Stimulated activated CD4-positive, alpha-beta T cell treated with anti-CD3 and anti-CD28 coated beads, Interleukin-12 subunit alpha, Interleukin-12 subunit beta, amount 100 ng/mL, for 24 hours (primary cell): ENCODE data around the gene CHID1.

Experiments used
- DNase-seq, 2 experiments: peaks; one replicate each; pipeline ENCODE4 v3.0.0-alpha.2; 2020; ENCODE audit warnings: low read depth in 2 of 2

CHID1 gene

DNA sequence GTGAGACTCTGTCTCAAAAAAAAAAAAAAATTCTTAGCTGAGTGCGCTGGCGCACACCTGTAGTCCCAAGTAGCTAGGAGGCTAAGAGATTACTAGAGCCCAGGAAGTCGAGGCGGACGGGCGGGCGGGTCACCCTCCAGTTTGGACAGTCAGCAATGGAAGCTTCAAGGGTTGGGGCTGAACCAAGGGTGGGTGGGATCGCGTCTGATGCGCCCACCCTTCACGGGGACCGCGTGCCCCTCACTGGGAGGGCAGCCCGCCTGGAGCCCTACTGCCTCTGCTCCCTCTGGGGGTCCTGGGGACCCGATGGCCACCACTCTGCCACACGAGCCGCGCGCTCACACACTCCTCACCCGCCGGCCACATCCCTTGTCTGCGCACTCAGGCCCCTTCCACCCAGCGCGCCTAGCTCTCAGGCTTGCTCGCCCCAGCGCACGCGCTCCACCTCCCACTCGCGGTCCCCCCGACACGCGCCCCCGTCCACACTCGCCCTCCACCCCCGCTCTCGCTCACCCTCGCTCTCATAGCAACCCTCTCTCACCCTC is 494 bp downstream of the CHID1 start:
- DNase-seq, result no peak

DNA sequence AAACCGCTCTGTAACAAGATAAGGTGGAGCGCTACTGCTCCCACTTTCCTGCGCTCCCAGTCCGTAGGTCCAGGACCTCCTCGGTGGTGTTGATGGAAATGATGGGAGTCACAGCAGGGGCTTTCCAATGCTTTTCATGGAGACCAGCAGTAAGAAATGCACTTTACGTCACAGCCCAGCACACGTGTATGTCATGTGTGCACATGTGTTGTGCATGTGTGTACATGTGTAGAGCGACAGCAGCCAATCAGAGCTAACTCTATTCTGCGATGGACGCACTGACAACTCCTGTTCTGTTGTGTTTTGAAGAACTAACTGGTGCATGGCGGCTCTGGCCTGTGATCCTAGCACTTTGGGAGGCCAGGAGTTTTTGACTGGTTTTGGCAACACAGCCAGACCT is 1.2 kb downstream of the CHID1 start:
- no peak for DNase-seq

DNA sequence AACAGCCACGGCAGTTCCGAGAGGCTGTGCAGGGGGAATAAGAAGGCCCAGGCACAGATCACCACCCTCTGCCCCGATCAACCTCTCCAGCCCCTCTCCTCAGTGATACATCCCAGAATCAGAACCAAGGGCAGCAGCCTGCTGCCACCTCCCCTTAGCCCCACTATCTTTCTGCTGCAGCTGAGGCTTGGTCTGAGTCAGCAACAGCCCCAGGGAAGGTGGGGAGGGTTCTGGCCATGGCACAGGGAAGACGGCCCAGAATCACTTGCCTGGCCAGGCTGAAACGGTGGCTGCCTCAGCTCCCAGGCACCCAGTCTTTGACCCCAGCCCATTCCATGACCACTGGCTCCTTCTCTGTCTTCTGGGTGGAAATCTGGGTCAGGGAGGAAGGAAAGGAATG is 2.3 kb downstream of the CHID1 start:
- DNase-seq, result no peak

DNA sequence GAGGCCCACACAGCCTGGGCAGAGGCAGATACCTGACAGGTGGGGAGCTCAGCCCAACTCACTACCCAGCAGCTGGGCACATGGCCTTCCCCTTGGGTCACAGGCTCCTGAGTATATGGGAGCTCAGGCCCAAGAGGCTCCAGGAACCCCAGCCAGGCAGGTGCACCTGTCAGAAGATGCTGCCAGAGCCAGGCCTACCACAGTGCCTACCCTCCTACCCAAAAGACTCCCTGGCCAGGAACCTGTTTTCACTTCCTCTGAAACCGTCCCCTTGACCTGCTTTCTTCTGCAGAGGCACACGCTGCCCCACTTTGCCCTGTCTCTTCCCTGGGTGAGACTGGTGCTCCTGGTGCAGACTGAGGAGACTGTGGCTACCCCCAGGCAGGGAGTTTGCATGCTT is 2.9 kb downstream of the CHID1 start:
- DNase-seq, result no peak

DNA sequence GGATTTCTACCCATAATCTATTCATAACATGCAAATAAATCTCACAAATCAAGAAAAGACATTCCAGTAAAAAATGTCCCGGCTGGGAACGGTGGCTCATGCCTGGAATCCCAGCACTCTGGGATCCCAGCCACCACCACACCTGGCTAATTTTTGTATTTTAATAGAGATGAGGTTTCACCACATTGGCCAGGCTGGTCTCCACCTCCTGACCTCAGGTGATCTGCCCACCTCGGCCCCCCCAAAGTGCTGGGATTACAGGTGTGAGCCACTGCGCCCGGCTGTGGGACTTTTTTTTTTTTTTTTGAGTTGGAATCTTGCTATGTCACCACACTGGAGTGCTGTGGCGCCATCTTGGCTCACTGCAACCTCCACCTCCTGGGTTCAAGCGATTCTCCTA is 4.7 kb downstream of the CHID1 start:
- no peak for DNase-seq

DNA sequence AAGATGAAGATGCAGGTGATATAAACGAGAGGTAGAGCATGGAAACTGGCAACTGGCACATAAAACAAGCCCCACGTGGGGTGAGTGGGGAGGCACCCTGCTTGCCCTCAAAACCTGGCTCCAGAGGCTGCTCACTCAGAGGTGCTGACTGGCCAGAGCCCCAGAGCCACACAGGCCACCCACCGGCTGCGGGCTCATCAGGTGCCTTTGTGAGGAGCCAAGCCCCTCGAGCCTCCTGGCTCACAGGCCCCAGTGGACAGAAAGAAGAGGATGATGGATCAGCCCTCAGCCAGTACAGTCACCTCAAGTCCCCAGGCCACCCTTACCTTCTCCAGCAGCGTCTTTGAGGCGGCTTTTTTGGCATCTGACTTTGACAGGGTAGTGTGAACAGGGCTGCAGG is 6.2 kb downstream of the CHID1 start:
- no peak for DNase-seq

DNA sequence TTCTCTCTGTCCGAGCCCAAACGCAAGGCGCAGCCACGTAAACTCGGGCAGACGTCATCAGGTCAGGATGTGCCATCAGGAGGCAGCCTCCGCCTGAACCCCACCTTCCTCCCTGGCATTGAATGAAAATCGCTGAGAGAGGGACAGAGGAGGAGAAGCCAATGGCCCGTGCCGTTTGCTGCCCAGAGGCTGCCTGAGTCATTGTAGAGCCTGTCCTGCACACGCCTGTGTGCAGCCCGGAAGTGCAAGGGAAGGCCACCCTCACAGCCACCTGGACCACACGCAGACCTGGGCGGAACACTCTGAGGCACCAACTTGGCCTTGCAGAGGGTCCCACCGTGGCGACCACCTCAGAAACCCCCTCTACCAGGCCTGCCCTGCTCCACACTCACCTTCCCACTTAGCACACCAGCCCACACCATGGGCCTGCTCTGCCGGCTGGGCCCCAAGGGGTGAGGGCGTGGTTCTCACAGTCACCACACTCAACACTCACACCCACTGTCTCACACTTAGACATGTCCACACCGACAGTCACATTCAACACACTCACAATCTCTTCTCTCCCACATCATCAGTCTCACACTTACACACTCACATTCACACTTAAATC is 9.1 kb downstream of the CHID1 start:
- no peak for DNase-seq

DNA sequence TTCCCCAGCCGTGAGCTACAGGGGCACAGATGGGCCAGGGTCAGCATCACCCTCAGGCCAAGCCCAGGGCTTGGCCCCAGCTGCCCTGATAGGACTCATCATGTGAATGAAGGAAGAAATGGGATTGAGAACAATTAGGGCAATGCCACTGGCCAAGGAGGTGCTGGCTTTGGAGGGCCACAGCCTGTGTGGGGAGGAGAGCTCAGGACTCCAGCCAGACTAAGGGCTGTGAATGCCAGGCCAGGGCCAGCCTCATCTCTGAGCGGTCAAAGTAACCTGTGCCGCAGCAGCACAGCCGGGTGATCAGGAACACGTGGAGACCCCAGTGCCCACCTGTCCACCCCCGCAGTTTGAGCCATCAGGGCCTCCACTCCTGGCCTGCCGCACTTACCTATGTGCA is 10.1 kb downstream of the CHID1 start:
- no peak for DNase-seq

DNA sequence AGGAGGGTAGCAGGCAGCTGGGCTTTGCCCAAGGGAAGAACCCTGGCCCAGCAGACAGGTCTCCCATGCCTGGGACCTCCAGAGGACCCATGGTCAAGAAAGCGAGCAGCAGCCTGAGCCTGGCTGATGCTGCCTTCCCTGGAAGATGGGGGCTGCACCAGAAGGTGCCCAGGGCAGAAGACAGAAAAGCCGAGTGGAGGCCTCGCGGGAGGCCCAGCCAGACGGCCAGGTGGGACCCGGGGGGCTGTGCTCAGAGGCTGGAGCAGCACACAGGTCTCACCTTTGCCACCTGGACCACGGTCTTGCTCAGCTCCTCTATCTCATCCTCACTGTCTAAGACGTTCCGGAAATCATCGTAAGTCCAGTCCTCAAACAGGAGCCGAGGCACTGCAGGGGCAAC is 10.9 kb downstream of the CHID1 start:
- no peak for DNase-seq

DNA sequence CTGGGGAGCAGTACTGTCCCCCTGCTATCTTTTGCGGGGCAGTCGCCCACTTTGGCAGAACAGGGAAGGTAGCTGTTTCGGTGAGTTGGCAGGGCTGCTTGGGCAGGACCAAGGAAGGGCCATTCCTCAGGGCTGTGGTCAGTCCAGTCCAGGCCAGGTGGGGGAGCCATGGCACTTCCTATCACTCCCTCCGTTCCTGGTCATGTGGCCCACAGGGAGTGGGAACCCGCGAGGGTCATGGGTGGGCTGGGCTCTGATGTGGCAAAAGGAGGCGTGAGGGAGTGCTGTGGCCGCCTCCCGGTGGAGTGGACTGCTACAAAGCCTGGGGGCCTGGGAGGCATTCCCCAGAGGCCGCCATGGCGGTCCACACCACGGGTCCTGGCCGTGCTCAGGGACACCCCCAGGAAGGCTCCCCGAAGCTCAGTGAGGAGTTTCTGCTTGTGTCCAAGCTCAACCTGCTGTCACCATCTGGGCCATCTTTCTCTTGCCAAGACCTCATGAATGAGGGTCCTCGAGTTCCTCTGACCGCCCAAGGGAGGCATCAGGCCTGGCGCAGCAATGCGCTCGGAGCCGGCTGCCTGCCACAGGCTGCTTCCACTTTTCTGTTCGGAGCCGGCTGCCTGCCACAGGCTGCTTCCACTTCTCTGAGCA is 11.9 kb downstream of the CHID1 start:
- no peak for DNase-seq

DNA sequence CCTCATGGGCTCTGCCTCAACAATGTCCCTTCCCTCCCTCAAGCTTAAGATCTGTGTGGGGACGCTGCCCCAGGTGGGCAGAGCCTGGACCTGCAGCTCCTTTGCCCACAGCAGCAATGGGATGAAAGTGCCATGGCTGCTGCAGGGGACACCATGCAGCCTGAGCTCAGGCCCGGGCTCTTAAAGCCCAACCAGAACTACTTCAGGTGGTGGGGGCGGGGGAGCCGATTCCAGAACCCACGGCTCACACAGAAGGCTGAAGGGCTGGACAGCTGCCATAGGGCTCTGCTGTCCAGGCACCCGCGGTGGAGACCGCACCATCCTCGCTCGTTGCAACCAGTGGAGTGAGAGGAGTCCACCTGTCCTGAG is 12.5 kb downstream of the CHID1 start:
- DNase-seq, result no peak

DNA sequence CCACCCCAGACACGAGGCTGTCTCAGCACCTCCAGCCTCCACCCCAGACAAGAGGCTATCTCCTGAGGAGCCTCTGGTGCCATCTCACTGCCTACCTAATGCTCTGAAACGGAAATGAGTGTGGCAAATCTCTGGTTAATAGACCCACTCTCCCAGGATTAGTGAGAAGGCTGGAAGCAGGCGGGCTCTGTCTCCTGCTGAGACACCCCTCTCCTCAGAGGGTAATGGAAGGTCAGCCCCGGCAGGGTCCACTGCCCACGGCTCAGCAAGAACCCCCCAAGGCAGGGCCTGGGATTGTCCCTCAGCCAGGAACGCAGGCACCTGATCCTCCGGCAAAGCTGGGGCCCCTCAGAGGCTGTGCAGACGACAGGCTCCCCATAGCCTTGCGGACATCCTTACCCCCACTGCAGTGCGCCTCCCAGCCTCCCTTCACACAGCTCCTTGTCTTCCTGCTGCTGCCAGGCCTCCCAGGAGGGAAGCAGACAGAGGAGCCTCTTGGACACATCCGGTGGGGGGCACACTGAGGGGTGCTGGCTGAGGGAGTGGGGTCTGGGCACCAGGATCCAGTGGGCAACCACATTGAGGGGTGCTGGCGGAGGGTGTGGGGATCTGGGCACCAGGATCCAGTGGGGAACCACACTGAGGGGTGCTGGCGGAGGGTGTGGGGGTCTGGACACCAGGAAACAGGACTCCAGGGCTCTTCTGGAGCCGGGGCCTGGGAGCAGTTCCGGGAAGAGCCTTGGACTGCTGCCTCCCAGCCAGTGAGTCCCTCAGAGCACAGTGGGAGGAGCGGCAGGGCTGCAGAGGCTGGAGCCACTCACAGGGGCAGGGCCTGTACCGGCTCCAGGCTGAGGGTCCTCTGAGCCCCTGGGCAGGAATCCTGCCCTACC is 13.1 kb downstream of the CHID1 start:
- no peak for DNase-seq

DNA sequence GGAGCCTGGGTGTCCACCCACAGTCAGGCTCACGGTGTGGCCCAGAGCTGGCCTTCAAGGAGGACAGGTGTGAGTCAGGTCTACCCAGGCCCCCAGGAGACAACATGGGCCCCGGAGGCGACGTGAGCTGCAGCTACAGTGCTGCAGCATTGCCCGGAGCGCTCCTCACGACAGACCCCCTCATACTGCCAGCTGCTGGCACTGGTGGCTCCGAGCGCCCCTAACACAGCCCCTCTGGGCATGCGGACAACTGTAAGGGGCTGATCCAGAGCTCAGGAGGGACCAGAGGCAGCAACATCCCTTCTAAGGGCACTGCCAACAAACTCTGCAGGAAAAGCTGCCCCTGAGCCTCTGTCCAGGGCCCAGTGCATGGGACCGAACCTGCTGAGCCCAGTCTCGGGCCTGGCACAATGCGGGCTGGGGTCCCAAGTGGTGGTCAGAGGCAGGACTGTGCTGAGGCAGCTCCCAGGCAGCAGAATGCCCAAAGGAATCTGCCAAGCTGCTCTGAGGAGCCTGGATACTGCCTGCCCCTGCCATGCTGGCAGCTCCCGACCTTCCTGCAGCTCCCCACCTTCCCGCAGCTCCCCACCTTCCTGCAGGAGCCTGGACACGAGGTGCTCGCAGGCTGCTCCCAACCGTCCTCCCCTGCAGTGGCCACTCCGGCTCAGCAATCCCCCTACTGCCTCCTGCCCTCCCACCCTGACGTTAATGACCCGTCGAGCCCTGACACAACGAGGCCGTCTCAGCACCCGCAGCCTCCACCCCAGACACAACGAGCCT is 15.1 kb downstream of the CHID1 start:
- no peak for DNase-seq

DNA sequence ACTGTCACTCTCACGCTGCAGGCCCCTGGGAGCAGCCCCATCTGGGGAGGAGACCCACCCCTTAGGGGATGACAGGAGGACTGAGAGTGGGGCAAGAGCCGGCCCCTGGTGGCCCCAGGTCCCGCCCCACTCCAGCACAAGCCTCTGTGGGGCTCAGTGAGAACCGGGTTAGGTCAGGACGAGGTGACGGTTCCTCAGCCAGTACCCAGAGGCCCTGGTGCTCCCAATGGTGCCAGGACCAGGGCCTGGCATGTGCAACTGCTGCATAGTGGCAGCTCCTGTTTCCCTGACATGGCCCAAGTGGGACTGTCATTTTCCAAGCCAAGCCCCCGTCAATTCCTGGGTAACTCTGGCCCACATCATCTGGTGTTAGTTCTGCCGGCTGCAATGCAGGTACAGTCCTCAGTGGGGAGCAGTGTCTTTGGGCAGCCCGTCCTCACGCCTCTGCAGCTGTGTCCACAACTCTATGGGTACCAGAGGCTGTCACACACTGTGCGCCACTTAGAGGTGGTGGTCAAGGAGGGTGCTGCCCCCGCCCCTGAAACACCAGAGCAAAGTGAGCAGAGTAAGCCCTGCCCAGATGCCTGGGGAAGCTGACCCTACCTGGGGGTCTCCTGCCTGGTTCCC is 15.9 kb downstream of the CHID1 start:
- DNase-seq, result no peak

DNA sequence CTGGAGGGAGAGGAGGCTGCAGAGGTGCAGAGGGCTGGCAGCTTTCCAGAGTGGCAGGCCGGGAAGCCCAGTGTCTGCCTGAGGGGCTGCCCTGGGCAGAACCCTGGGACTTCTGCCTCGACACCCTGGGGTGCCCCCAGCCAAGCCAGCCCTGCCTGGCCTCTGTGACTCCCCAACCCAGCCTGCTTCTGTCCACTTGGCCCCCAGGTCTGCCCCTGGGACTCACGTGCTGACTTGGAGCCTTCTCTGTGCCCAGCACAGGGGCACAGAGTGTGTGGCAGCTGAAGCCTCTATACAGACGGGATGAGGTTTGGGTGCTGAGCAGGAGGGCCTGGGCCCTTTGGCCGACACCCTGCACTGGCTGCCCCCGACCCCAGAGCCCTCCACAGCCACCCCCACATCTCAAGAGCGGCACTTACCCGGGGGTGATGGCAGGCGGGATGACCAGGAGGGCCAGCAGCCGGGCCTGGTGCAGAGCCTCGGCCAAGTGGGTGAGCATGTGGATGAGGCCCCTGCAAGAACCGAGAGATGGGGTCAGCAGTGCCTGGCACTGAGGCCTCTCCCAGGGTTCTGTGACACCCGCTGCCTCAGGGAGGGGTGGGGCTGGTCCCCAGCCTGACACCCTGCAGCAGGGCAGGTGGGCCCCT is 17.5 kb downstream of the CHID1 start:
- DNase-seq, result no peak

DNA sequence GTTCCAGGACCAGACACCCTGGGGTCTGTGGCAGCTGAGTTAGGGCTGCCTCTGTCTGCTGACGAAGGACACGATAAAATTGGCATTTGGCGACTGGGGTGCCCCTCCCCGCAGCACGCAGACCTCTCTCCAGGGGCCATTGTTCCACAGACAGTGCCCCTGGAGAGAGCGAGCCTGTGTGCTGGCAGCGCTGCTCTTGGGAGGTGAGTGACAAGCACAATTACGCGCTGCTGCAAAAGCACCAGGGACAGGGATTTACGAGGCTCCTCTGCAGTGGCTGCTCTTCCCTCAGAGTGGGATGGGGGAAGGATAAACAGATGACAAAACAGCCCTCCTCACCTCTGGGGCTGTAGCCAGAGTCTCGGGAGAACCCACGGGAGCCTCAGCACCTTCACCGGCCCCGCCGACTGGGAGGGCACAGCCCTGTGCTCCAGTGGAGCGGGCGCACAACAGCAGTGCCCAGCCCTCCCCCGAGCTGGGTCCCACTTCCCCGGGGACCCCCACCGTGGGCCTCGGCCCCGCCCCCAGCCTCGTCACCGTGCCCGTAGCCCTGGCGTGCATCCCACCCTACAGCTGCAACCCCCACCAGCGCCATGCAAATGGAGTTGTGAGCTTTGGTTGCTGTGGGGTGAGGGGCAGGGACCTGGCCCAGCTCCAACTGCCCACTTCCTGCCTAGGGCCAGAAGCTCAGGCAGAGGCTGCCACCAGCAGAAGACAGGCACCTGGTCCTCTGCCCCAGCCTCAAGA is 19.6 kb downstream of the CHID1 start:
- no peak for DNase-seq

DNA sequence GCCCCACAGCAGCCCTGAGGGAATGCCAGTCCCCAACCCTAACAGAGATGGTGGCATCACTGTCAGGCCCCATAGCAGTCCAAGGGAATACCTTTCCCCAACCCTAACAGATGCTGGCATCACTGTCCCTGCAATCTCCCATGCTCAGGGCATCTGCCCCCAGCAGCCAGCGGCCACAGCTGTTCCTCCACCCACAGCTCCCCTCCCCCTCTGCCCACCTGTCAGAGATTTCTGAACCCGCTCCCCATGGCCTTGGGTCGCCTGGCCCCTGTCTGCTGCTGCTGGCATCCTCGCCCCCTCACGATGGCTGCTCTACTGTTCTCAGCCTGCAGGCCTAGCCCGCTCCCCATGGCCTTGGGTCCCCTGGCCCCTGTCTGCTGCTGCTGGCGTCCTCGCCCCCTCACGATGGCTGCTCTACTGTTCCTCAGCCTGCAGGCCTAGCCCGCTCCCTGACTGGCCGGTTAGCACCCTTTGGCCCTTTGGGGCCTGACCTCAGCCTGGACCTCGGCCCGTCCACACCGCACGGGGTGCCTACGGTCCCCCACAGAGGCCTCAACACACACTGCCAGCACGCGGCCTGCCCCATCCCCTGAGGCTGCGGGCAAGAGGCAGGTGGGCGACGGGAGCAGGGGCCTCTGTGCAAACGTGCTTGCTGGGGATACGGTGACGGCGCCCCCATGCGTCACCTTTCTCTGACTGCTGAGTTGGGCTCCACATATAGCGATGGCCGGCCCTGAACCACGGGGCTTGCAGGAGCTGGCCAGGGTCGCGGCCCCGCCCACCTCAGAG is 20.7 kb downstream of the CHID1 start:
- DNase-seq, result no peak

DNA sequence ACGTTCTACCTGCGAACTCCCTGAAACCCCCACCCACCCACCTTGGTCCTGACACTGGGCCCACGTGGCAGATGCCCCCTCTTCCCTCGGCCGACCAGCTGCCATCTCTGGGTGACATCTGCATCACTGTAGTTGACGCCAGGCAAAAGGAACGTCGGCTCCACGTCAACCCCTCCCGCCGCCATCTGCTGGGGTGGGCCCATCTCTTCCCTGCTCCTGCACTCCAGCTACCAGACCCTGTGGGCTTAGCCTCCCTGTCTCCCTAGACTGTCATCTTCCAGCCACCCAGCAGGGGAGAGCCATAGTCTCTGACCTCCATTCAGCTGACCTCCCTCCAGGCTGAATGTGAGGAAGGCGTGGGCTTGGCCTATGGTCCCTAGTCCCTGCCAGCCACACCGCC is 21.4 kb downstream of the CHID1 start:
- no peak for DNase-seq
